Ovary (tissue), 3 donors: ENCODE data around the gene KAT6B.

Source experiments
- POLR2A ChIP-seq: fragments of 450-650 bp; IDR thresholded peaks from one replicate; pipeline ENCODE4 v1.6.1; 2017; ENCODE audit warnings: antibody characterized with exemption, mild to moderate bottlenecking, moderate library complexity
- TF ChIP-seq, protein P1 (sequence below), 3 donors: fragments of 450-650 bp in 2 of 3; fragments of 200-600 bp in 1 of 3; IDR thresholded peaks; one replicate each; pipeline versions ENCODE4 v1.5.1 to v1.8.0; 2016 to 2022; ENCODE audit warnings: antibody characterized with exemption in 3 of 3, mild to moderate bottlenecking in 1 of 3
- donor health status: DM: no; HTN: no; CAD: no.

DNA sequence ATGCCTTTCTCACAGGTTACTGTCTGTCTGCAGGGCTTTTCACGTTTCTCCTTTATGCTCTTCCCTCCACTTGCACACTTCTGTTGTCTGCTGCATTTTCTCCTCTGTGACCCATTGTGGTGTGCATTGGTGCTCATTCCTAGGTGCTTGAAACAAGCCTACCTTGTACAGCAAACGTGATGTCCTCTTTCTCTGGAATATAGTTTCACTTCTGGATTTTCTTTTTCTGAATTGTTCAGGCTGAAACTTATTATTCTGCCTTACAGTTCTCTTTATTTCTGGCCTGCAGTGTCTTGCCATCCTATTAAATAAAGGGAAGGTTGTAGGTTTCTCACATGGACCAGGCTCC lies 156.2 kb downstream of the KAT6B start:
- no peak for TF ChIP-seq POLR2A
- TF ChIP-seq, protein P1, sequence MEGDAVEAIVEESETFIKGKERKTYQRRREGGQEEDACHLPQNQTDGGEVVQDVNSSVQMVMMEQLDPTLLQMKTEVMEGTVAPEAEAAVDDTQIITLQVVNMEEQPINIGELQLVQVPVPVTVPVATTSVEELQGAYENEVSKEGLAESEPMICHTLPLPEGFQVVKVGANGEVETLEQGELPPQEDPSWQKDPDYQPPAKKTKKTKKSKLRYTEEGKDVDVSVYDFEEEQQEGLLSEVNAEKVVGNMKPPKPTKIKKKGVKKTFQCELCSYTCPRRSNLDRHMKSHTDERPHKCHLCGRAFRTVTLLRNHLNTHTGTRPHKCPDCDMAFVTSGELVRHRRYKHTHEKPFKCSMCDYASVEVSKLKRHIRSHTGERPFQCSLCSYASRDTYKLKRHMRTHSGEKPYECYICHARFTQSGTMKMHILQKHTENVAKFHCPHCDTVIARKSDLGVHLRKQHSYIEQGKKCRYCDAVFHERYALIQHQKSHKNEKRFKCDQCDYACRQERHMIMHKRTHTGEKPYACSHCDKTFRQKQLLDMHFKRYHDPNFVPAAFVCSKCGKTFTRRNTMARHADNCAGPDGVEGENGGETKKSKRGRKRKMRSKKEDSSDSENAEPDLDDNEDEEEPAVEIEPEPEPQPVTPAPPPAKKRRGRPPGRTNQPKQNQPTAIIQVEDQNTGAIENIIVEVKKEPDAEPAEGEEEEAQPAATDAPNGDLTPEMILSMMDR (IDR thresholded peaks at IDR 0.05): no peak
